Measurements from ENCODE around the gene TUBB2B. TPM values are rescaled to one million over a fixed set of nuclear protein-coding genes. Genes with fewer than 3 reads are reported as not detected.

Gene TUBB2B
- total and polyA plus RNA-seq, 2 experiments from 2014 or later = 355 to 794 TPM

DNA sequence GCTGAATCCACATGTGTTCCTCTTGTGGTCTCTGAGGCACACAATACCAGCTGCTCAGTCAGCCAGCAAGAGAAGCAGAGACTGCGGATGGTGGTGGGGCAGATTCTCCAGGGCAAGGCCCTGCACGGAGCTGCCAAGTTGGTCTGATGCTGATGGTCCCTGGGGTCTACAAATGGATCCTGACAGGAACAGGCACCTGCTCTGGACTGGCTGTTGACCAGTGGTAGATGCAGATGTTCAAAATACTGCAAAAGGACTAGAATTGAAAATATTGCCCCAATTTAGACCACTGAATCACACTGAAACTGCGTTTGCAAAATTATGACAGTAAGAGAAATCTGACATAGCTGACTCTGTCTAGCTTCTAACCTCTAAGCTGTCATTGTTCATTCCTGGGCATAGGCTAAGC lies 40.5 kb downstream of the TUBB2B start:
- Mint-ChIP-seq H3K4me3 (no peak overlapping the region), H3K4me1 (peaks cover 6% of the 10 kb centered on the region), H3K27ac (no peak overlapping the region), H3K36me3 (ENCODE audit: low read depth) (peaks cover 6% of the 10 kb centered on the region), H3K27me3 (ENCODE audit: insufficient read depth, low read depth, poor library complexity) (peaks cover 12% of the 10 kb centered on the region), H3K9me3 (peaks cover 6% of the 10 kb centered on the region; the same call in 2 of the 3 replicates)
- Histone ChIP-seq H4K20me1 (replicated peaks; ENCODE audit: insufficient read depth) (no peaks in the 10 kb centered on the region), H3K27ac (ENCODE audit: low read depth) (no peak overlapping the region), H3K4me2 (no peak overlapping the region), H3F3A (replicated peaks; ENCODE audit: low read depth) (no peaks in the 10 kb centered on the region), H3K4me3 (no peak overlapping the region), H3K9me2 (ENCODE audit: insufficient read depth) (peaks cover 17% of the 10 kb centered on the region; the same call in 1 of the 2 replicates), H2AFZ (no peak overlapping the region), H3K27me3 (ENCODE audit: insufficient read depth) (no peaks in the 10 kb centered on the region), H3K4me1 (ENCODE audit: insufficient read depth) (no peaks in the 10 kb centered on the region), H3K79me2 (replicated peaks; ENCODE audit: insufficient read depth) (no peaks in the 10 kb centered on the region), H3K36me3 (ENCODE audit: insufficient read depth) (no peaks in the 10 kb centered on the region)
- DNase-seq (ENCODE audit: low spot score) (no peak), ATAC-seq (no peak)
- TF ChIP-seq EZH2phosphoT487 (IDR thresholded peaks at IDR 0.05; ENCODE audit: unreplicated experiment) (no peak), CREB1 (CRISPR knock-in tag; IDR thresholded peaks at IDR 0.05; ENCODE audit: low read depth) (no peak), ZNF114 (CRISPR knock-in tag; IDR thresholded peaks at IDR 0.05) (no peak), POLR2AphosphoS5 (IDR thresholded peaks at IDR 0.05; ENCODE audit: low read depth) (no peak), NANOG (IDR thresholded peaks at IDR 0.05; ENCODE audit: borderline replicate concordance) (no peak)
- TF ChIP-seq, protein P1, sequence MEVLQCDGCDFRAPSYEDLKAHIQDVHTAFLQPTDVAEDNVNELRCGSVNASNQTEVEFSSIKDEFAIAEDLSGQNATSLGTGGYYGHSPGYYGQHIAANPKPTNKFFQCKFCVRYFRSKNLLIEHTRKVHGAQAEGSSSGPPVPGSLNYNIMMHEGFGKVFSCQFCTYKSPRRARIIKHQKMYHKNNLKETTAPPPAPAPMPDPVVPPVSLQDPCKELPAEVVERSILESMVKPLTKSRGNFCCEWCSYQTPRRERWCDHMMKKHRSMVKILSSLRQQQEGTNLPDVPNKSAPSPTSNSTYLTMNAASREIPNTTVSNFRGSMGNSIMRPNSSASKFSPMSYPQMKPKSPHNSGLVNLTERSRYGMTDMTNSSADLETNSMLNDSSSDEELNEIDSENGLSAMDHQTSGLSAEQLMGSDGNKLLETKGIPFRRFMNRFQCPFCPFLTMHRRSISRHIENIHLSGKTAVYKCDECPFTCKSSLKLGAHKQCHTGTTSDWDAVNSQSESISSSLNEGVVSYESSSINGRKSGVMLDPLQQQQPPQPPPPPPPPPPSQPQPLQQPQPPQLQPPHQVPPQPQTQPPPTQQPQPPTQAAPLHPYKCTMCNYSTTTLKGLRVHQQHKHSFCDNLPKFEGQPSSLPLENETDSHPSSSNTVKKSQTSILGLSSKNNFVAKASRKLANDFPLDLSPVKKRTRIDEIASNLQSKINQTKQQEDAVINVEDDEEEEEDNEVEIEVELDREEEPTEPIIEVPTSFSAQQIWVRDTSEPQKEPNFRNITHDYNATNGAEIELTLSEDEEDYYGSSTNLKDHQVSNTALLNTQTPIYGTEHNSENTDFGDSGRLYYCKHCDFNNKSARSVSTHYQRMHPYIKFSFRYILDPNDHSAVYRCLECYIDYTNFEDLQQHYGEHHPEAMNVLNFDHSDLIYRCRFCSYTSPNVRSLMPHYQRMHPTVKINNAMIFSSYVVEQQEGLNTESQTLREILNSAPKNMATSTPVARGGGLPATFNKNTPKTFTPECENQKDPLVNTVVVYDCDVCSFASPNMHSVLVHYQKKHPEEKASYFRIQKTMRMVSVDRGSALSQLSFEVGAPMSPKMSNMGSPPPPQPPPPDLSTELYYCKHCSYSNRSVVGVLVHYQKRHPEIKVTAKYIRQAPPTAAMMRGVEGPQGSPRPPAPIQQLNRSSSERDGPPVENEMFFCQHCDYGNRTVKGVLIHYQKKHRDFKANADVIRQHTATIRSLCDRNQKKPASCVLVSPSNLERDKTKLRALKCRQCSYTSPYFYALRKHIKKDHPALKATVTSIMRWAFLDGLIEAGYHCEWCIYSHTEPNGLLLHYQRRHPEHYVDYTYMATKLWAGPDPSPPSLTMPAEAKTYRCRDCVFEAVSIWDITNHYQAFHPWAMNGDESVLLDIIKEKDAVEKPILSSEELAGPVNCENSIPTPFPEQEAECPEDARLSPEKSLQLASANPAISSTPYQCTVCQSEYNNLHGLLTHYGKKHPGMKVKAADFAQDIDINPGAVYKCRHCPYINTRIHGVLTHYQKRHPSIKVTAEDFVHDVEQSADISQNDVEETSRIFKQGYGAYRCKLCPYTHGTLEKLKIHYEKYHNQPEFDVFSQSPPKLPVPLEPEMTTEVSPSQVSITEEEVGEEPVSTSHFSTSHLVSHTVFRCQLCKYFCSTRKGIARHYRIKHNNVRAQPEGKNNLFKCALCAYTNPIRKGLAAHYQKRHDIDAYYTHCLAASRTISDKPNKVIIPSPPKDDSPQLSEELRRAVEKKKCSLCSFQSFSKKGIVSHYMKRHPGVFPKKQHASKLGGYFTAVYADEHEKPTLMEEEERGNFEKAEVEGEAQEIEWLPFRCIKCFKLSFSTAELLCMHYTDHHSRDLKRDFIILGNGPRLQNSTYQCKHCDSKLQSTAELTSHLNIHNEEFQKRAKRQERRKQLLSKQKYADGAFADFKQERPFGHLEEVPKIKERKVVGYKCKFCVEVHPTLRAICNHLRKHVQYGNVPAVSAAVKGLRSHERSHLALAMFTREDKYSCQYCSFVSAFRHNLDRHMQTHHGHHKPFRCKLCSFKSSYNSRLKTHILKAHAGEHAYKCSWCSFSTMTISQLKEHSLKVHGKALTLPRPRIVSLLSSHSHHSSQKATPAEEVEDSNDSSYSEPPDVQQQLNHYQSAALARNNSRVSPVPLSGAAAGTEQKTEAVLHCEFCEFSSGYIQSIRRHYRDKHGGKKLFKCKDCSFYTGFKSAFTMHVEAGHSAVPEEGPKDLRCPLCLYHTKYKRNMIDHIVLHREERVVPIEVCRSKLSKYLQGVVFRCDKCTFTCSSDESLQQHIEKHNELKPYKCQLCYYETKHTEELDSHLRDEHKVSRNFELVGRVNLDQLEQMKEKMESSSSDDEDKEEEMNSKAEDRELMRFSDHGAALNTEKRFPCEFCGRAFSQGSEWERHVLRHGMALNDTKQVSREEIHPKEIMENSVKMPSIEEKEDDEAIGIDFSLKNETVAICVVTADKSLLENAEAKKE (CRISPR knock-in tag; IDR thresholded peaks at IDR 0.05) = no peak
- TF ChIP-seq, protein P2, sequence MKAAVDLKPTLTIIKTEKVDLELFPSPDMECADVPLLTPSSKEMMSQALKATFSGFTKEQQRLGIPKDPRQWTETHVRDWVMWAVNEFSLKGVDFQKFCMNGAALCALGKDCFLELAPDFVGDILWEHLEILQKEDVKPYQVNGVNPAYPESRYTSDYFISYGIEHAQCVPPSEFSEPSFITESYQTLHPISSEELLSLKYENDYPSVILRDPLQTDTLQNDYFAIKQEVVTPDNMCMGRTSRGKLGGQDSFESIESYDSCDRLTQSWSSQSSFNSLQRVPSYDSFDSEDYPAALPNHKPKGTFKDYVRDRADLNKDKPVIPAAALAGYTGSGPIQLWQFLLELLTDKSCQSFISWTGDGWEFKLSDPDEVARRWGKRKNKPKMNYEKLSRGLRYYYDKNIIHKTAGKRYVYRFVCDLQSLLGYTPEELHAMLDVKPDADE (IDR thresholded peaks at IDR 0.05) = no peak
- TF ChIP-seq, protein P3, sequence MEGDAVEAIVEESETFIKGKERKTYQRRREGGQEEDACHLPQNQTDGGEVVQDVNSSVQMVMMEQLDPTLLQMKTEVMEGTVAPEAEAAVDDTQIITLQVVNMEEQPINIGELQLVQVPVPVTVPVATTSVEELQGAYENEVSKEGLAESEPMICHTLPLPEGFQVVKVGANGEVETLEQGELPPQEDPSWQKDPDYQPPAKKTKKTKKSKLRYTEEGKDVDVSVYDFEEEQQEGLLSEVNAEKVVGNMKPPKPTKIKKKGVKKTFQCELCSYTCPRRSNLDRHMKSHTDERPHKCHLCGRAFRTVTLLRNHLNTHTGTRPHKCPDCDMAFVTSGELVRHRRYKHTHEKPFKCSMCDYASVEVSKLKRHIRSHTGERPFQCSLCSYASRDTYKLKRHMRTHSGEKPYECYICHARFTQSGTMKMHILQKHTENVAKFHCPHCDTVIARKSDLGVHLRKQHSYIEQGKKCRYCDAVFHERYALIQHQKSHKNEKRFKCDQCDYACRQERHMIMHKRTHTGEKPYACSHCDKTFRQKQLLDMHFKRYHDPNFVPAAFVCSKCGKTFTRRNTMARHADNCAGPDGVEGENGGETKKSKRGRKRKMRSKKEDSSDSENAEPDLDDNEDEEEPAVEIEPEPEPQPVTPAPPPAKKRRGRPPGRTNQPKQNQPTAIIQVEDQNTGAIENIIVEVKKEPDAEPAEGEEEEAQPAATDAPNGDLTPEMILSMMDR (conservative IDR thresholded peaks at IDR 0.05; ENCODE audit: low read depth in 2 of 2) = no peak
